Measurements from ENCODE around the gene GALNT17.
"Not testable (repeated sequence)": the region's sequence is repeated elsewhere in the genome, so short reads cannot be mapped to it uniquely, and the experiment has no call there.

GALNT17 gene

GRCh38 chr7:71733107-71733870 is 601.3 kb downstream of the GALNT17 start:
- TF ChIP-seq, protein P1, sequence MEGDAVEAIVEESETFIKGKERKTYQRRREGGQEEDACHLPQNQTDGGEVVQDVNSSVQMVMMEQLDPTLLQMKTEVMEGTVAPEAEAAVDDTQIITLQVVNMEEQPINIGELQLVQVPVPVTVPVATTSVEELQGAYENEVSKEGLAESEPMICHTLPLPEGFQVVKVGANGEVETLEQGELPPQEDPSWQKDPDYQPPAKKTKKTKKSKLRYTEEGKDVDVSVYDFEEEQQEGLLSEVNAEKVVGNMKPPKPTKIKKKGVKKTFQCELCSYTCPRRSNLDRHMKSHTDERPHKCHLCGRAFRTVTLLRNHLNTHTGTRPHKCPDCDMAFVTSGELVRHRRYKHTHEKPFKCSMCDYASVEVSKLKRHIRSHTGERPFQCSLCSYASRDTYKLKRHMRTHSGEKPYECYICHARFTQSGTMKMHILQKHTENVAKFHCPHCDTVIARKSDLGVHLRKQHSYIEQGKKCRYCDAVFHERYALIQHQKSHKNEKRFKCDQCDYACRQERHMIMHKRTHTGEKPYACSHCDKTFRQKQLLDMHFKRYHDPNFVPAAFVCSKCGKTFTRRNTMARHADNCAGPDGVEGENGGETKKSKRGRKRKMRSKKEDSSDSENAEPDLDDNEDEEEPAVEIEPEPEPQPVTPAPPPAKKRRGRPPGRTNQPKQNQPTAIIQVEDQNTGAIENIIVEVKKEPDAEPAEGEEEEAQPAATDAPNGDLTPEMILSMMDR (IDR thresholded peaks at IDR 0.05; ENCODE audit: low read length): peak; percentile 75
- TF ChIP-seq EZH2 (optimal IDR thresholded peaks at IDR 0.05; ENCODE audit: low read depth, low read length): no peak
- no peaks in the 10 kb centered on the region for H3K27me3 ChIP-seq (replicated peaks; ENCODE audit: insufficient read depth, low read length)
- H3K9me2 ChIP-seq (replicated peaks; ENCODE audit: insufficient read depth, low read length): no peaks in the 10 kb centered on the region
- H3K4me1 ChIP-seq (ENCODE audit: low read length): no peaks in the 10 kb centered on the region
- no peaks in the 10 kb centered on the region for H3F3A ChIP-seq (ENCODE audit: insufficient read depth, low read length)
- H3K9ac ChIP-seq (ENCODE audit: low read length): no peak overlapping the region
- H4K20me1 ChIP-seq (ENCODE audit: insufficient read depth, low read length): no peaks in the 10 kb centered on the region
- peak overlapping the region; percentile 63 for H2AFZ ChIP-seq (ENCODE audit: low read length)
- H3K27ac ChIP-seq (ENCODE audit: low read length): peak overlapping the region; percentile 23; the same call in 1 of the 2 replicates
- peak overlapping the region; percentile 83 for H3K4me2 ChIP-seq (ENCODE audit: low read depth, low read length)
- DNase-seq: peak; percentile 86
- H3K79me2 ChIP-seq (ENCODE audit: low read length): no peaks in the 10 kb centered on the region
- no peaks in the 10 kb centered on the region for H3K36me3 ChIP-seq (replicated peaks; ENCODE audit: insufficient read depth, low read length)
- peak overlapping the region; percentile 39 for H3K4me3 ChIP-seq (ENCODE audit: low read length)
- no peaks in the 10 kb centered on the region for H3K9me3 ChIP-seq (replicated peaks; ENCODE audit: insufficient read depth, low read length)

DNA sequence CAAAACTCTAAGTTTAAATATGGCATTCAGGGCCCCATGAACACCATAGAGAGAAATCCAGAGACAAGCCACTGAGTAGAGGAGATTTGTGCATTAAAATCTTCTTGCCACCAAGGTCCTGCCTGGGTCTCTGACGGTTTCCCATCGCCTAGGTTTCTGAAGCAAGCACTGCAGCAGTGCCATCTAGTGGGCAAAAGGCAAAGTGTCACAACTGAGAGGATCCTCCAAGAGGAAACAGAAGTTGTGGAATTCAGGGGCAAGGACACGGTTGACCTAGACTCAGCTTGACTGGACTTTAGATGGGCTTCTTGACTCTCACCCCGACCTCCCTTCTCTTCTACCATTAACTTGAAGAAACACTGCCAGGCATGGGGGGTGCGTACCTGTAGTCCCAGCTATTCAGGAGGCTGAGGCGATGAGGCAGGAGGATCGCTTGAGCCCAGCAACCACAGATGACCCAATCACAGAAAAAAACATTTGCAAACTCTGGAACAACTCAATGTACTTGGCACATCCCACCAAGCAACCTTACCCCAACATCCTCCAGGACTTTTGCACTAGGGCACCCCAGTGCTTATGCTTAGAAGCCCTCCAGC is 604.1 kb downstream of the GALNT17 start:
- TF ChIP-seq, protein P1 (IDR thresholded peaks at IDR 0.05; ENCODE audit: low read length): peak; percentile 84
- TF ChIP-seq EZH2phosphoT487 (IDR thresholded peaks at IDR 0.05; ENCODE audit: low read length) (no peak), EZH2 (optimal IDR thresholded peaks at IDR 0.05; ENCODE audit: low read depth, low read length) (no peak)

DNA sequence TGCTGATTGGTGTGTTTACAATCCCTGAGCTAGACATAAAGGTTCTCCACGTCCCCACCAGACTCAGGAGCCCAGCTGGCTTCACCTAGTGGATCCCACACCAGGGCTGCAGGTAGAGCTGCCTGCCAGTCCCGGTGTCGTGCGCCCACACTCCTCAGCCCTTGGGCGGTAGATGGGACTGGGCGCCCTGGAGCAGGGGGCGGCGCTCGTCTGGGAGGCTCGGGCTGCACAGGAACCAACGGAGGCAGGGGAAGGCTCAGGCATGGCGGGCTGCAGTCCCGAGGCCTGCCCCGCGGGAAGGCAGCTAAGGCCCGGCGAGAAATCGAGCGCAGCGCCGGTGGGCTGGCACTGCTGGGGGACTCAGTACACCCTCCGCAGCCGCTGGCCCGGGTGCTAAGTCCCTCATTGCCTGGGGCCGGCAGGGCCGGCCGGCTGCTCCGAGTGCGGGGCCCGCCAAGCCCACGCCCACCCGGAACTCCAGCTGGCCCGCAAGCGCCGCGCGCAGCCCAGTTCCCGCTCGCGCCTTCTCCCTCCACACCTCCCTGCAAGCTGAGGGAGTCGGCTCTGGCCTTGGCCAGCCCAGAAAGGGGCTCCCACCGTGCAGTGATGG is 606.1 kb downstream of the GALNT17 start:
- H4K20me1 ChIP-seq (ENCODE audit: insufficient read depth, low read length); H3K9ac ChIP-seq (ENCODE audit: low read length); H3K36me3 ChIP-seq (replicated peaks; ENCODE audit: insufficient read depth, low read length); H3K9me3 ChIP-seq (replicated peaks; ENCODE audit: insufficient read depth, low read length); H2AFZ ChIP-seq (ENCODE audit: low read length); DNase-seq; H3K27ac ChIP-seq (ENCODE audit: low read length); H3F3A ChIP-seq (ENCODE audit: insufficient read depth, low read length); H3K27me3 ChIP-seq (replicated peaks; ENCODE audit: insufficient read depth, low read length); H3K4me3 ChIP-seq (ENCODE audit: low read length); H3K9me2 ChIP-seq (replicated peaks; ENCODE audit: insufficient read depth, low read length); H3K4me2 ChIP-seq (ENCODE audit: low read depth, low read length); H3K4me1 ChIP-seq (ENCODE audit: low read length); H3K79me2 ChIP-seq (ENCODE audit: low read length): not testable (repeated sequence)

More for the DNA sequence above, 604.1 kb downstream of the GALNT17 start:
- H3K9me2 ChIP-seq (replicated peaks; ENCODE audit: insufficient read depth, low read length): no peaks in the 10 kb centered on the region
- no peaks in the 10 kb centered on the region for H4K20me1 ChIP-seq (ENCODE audit: insufficient read depth, low read length)
- no peak overlapping the region for H2AFZ ChIP-seq (ENCODE audit: low read length)
- H3K27ac ChIP-seq (ENCODE audit: low read length): no peak overlapping the region
- H3K4me3 ChIP-seq (ENCODE audit: low read length): no peak overlapping the region
- peak; percentile 61 for DNase-seq
- H3K36me3 ChIP-seq (replicated peaks; ENCODE audit: insufficient read depth, low read length): no peaks in the 10 kb centered on the region
- no peak overlapping the region for H3K9ac ChIP-seq (ENCODE audit: low read length)
- H3K79me2 ChIP-seq (ENCODE audit: low read length): no peaks in the 10 kb centered on the region
- H3K9me3 ChIP-seq (replicated peaks; ENCODE audit: insufficient read depth, low read length): no peaks in the 10 kb centered on the region
- no peak overlapping the region for H3K4me2 ChIP-seq (ENCODE audit: low read depth, low read length)
- no peaks in the 10 kb centered on the region for H3K4me1 ChIP-seq (ENCODE audit: low read length)
- H3K27me3 ChIP-seq (replicated peaks; ENCODE audit: insufficient read depth, low read length): no peaks in the 10 kb centered on the region
- H3F3A ChIP-seq (ENCODE audit: insufficient read depth, low read length): no peaks in the 10 kb centered on the region
